ENCODE results near the gene VRK2. TPM values are rescaled to one million over a fixed set of nuclear protein-coding genes. Genes with fewer than 3 reads are reported as not detected.

Gene VRK2
- total RNA-seq, 1 donor from 2014 or later = 63.0 TPM

GRCh38 chr2:58120626-58121229 lies 74.1 kb downstream of the VRK2 start:
- no peak for DNase-seq
- H3K4me3 Mint-ChIP-seq = no peak overlapping the region
- CTCF ChIA-PET = no interaction called here
- no peak for ATAC-seq (ENCODE audit: low read depth)
- POLR2A ChIA-PET = no interaction called here
- peaks cover 3% of the 10 kb centered on the region for H3K9me3 Mint-ChIP-seq
- no peaks in the 10 kb centered on the region for H3K4me1 Mint-ChIP-seq
- H3K36me3 Mint-ChIP-seq (ENCODE audit: low read depth) = peaks cover 56% of the 10 kb centered on the region
- H3K27ac Mint-ChIP-seq = no peak overlapping the region
- no peaks in the 10 kb centered on the region for H3K27me3 Mint-ChIP-seq
- no peak for TF ChIP-seq CTCF (IDR thresholded peaks at IDR 0.05)
- intact Hi-C loops (cut with micrococcal nuclease) = no loop called here

- H3K36me3 Mint-ChIP-seq (ENCODE audit: low read depth) = peaks cover 55% of the 10 kb centered on the region
- intact Hi-C loops (cut with micrococcal nuclease) = no loop called here
- no peaks in the 10 kb centered on the region for H3K27me3 Mint-ChIP-seq
- ATAC-seq (ENCODE audit: low read depth) = no peak
- ChIA-PET POLR2A (no interaction called here), CTCF (no interaction called here)
- H3K27ac Mint-ChIP-seq = no peak overlapping the region
- H3K9me3 Mint-ChIP-seq = peaks cover 3% of the 10 kb centered on the region
- H3K4me3 Mint-ChIP-seq = no peak overlapping the region
- no peaks in the 10 kb centered on the region for H3K4me1 Mint-ChIP-seq
- TF ChIP-seq CTCF (IDR thresholded peaks at IDR 0.05) = no peak
- no peak for DNase-seq
These were observed 75.4 kb downstream of the VRK2 start for GRCh38 chr2:58122040-58122439.

DNA sequence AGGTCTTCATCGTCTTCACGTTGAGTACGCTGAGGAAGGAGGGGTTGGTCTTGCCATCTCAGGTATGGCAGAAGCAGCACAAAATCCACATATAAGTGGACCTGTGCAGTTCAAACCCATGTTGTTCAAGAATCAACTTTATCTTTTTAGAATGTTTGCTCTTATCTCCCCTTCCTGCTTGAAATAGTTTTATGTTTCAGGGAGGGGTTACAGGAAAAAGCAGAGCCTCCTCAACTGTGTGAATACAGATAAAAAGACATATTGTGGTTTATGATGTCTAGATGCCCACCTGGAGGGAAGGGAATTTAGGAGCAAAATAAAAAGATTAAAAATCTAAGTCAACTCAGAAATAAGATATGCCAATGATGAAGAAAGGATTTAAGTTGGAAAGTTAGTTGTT lies 75.9 kb downstream of the VRK2 start:
- ATAC-seq (ENCODE audit: low read depth) = no peak
- H3K4me3 Mint-ChIP-seq = no peak overlapping the region
- no peaks in the 10 kb centered on the region for H3K4me1 Mint-ChIP-seq
- H3K36me3 Mint-ChIP-seq (ENCODE audit: low read depth) = peaks cover 55% of the 10 kb centered on the region
- H3K9me3 Mint-ChIP-seq = peaks cover 3% of the 10 kb centered on the region
- no peaks in the 10 kb centered on the region for H3K27me3 Mint-ChIP-seq
- no peak for DNase-seq
- intact Hi-C loops (cut with micrococcal nuclease) = no loop called here
- no peak for TF ChIP-seq CTCF (IDR thresholded peaks at IDR 0.05)
- H3K27ac Mint-ChIP-seq = no peak overlapping the region
- ChIA-PET CTCF (no interaction called here), POLR2A (no interaction called here)

DNA sequence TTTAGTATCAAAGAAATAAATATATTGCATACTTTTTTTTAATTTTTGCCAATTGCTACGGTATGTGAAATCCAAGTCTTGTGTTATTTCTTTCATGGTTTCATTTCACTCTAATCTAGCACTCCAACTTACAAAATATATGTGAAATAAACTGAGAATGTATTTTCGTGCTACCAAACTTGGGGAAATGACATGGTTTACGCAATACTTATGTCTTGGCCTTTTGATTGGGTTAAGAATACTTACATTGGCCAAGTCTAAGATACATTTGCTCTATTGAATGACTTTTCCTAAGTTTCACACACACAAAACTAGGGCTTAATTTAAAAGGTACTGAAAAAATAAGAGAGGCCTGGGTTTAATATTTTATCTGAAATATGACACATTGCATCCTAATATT lies 80.5 kb downstream of the VRK2 start:
- no peak for ATAC-seq (ENCODE audit: low read depth)
- TF ChIP-seq CTCF (IDR thresholded peaks at IDR 0.05) = no peak
- POLR2A ChIA-PET = no interaction called here
- H3K27ac Mint-ChIP-seq = no peak overlapping the region
- peaks cover 44% of the 10 kb centered on the region for H3K36me3 Mint-ChIP-seq (ENCODE audit: low read depth)
- intact Hi-C loops (cut with micrococcal nuclease) = no loop called here
- H3K4me1 Mint-ChIP-seq = no peaks in the 10 kb centered on the region
- no peaks in the 10 kb centered on the region for H3K9me3 Mint-ChIP-seq
- no peak overlapping the region for H3K4me3 Mint-ChIP-seq
- H3K27me3 Mint-ChIP-seq = no peaks in the 10 kb centered on the region
- DNase-seq = no peak
- CTCF ChIA-PET = no interaction called here

DNA sequence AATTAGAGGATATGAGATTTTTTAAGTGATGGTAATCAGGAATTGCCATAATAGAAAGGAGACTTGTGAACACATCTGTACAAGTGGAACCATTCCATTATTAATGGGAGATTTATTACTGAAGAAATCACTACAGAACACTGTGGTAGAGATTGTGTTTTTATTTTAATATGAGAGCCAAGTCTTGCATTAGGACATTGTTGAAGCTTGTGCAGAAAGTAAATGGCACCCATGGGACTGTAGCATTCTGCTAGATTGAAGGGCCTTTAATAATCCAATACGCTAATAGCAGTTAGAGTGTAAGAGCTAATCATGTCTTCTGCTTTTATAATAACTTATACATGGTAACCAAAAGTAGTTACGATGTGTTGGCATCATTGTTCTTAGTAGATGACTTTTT lies 83.6 kb downstream of the VRK2 start:
- no peak for TF ChIP-seq CTCF (IDR thresholded peaks at IDR 0.05)
- H3K9me3 Mint-ChIP-seq = no peaks in the 10 kb centered on the region
- ATAC-seq (ENCODE audit: low read depth) (no peak), DNase-seq (no peak)
- H3K4me3 Mint-ChIP-seq = no peak overlapping the region
- ChIA-PET CTCF (no interaction called here), POLR2A (no interaction called here)
- H3K27ac Mint-ChIP-seq = no peak overlapping the region
- intact Hi-C loops (cut with micrococcal nuclease) = loop anchor here (5.0 kb wide), 1 partner anchor 223 kb away; no protein-coding TSS in a partner anchor
- no peaks in the 10 kb centered on the region for H3K4me1 Mint-ChIP-seq
- H3K27me3 Mint-ChIP-seq = no peaks in the 10 kb centered on the region
- H3K36me3 Mint-ChIP-seq (ENCODE audit: low read depth) = peaks cover 42% of the 10 kb centered on the region

Data from activated B cell treated with CpG ODN at 0.5 μM for 24 hours (primary cell).